ENCODE measurements around the gene RAB3C. TPM values are rescaled to one million over a fixed set of nuclear protein-coding genes. Genes with fewer than 3 reads are reported as not detected.

The RAB3C gene
- total RNA-seq, 6 donors from 2014 or later: 0.09 to 1.1 (median 0.87) TPM; not detected in 2

DNA sequence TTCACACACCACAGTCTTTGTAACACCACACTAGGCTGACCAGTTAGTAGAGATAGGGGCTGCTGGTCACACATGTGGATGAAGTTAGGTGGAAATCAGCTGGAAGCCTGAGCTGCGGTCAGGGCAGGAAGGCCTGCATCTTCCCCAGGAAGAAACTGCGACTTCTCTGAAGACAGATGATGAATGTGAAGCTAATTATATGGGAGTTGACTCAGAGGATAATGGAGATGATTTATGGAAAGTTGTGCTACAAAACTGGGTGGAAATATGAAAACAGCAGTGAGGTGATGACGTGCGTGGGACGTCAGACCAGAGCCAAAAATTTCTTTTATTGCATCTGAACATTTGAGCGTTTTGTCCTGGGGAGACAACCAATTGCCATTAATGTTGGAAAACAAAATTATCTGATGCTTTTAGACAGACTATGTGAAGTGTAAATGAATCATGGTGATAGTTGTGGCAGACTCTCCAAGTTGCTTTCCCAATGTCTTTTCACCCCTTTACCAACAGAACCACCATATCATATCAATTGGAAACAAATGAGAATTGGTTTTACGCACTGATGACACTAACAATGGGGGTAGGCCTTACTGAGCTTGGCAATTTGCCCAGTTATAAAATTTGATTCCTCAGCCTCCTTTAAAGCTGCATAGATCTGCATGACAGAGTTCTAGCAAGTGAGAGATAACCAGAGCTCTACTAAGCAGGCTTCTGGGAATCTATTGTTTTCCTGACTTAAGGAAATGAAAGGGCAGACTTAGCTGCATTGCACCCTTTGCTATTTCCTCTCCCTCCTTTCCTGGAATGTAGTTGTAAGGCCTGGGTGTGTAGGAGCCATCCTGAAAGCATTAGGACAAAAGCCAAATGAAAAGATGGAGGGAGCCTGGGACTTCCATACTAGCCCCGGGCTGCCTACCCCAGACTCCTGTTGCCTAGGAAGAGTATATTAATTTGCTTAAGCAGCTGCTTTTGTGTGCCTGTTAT is 84.0 kb downstream of the RAB3C start:
- no peak for DNase-seq
- H3K9me3 ChIP-seq: peaks cover 0 to 4% (median 0%) of the 10 kb centered on the region in 4 donors
- H3K4me1 ChIP-seq: no peaks in the 10 kb centered on the region
- WGBS, 2 donors: 63 to 71% methylated on average over 8 of the region's 8 CpGs
- no peaks in the 10 kb centered on the region for H3K27me3 ChIP-seq
- ATAC-seq (ENCODE audit: low FRiP score in 2 of 2): no peak
- H3K36me3 ChIP-seq: no peaks in the 10 kb centered on the region
- TF ChIP-seq POLR2A (IDR thresholded peaks at IDR 0.05): no peak
- TF ChIP-seq EP300 (IDR thresholded peaks at IDR 0.05): no peak
- TF ChIP-seq CTCF (IDR thresholded peaks at IDR 0.05): no peak
- H3K4me3 ChIP-seq: no peak overlapping the region
- no peak overlapping the region for H3K27ac ChIP-seq

GRCh38 chr5:58670582-58670981 is 87.7 kb downstream of the RAB3C start:
- no peaks in the 10 kb centered on the region for H3K27me3 ChIP-seq
- H3K27ac ChIP-seq: no peak overlapping the region
- peaks cover 0 to 4% (median 0%) of the 10 kb centered on the region in 4 donors for H3K9me3 ChIP-seq
- no peaks in the 10 kb centered on the region for H3K36me3 ChIP-seq
- DNase-seq: no peak
- ATAC-seq (ENCODE audit: low FRiP score in 2 of 2): no peak
- H3K4me1 ChIP-seq: no peaks in the 10 kb centered on the region
- no peak overlapping the region for H3K4me3 ChIP-seq
- no peak for TF ChIP-seq POLR2A (IDR thresholded peaks at IDR 0.05)
- no peak for TF ChIP-seq CTCF (IDR thresholded peaks at IDR 0.05)
- TF ChIP-seq EP300 (IDR thresholded peaks at IDR 0.05): no peak
- TF ChIP-seq POLR2AphosphoS5 (IDR thresholded peaks at IDR 0.05): no peak
- WGBS, 2 donors: 48 to 78% methylated on average over 2 of the region's 2 CpGs

GRCh38 chr5:58671155-58671554 is 88.3 kb downstream of the RAB3C start:
- ATAC-seq (ENCODE audit: low FRiP score in 2 of 2): no peak
- no peak for DNase-seq

GRCh38 chr5:58672521-58672920 is 89.6 kb downstream of the RAB3C start:
- no peak for DNase-seq
- H3K27me3 ChIP-seq: no peaks in the 10 kb centered on the region
- no peak for ATAC-seq (ENCODE audit: low FRiP score in 2 of 2)

More at GRCh38 chr5:58671155-58671554, 88.3 kb downstream of the RAB3C start:
- H3K4me1 ChIP-seq: no peaks in the 10 kb centered on the region
- no peak overlapping the region for H3K4me3 ChIP-seq
- WGBS, 2 donors: 77 to 89% methylated on average over 4 of the region's 4 CpGs
- no peak overlapping the region for H3K27ac ChIP-seq
- no peak for TF ChIP-seq EP300 (IDR thresholded peaks at IDR 0.05)
- no peak for TF ChIP-seq POLR2AphosphoS5 (IDR thresholded peaks at IDR 0.05)
- no peak for TF ChIP-seq POLR2A (IDR thresholded peaks at IDR 0.05)
- TF ChIP-seq CTCF (IDR thresholded peaks at IDR 0.05): no peak
- no peaks in the 10 kb centered on the region for H3K36me3 ChIP-seq
- no peaks in the 10 kb centered on the region for H3K27me3 ChIP-seq
- peaks cover 0 to 4% (median 0%) of the 10 kb centered on the region in 4 donors for H3K9me3 ChIP-seq

More at GRCh38 chr5:58672521-58672920, 89.6 kb downstream of the RAB3C start:
- 84 to 93% methylated on average over 2 of the region's 2 CpGs for WGBS, 2 donors
- H3K36me3 ChIP-seq: no peaks in the 10 kb centered on the region
- H3K4me1 ChIP-seq: no peaks in the 10 kb centered on the region
- no peak overlapping the region for H3K27ac ChIP-seq
- TF ChIP-seq EP300 (IDR thresholded peaks at IDR 0.05) (no peak), CTCF (IDR thresholded peaks at IDR 0.05) (no peak), POLR2A (IDR thresholded peaks at IDR 0.05) (no peak), POLR2AphosphoS5 (IDR thresholded peaks at IDR 0.05) (no peak)
- H3K9me3 ChIP-seq: peaks cover 0 to 4% (median 0%) of the 10 kb centered on the region in 4 donors
- no peak overlapping the region for H3K4me3 ChIP-seq
